ENCODE measurements around the gene STIP1.
"Not testable (repeated sequence)": the region's sequence is repeated elsewhere in the genome, so short reads cannot be mapped to it uniquely, and the experiment has no call there.

STIP1 gene

GRCh38 chr11:64234647-64235379 is 48.8 kb downstream of the STIP1 start:
- DNase-seq (ENCODE audit: insufficient read length, low spot score): peak; percentile 33
- FAIRE-seq: no peak

- DNase-seq (ENCODE audit: insufficient read length, low spot score) (no peak), FAIRE-seq (no peak)
These were observed 49.6 kb downstream of the STIP1 start for GRCh38 chr11:64235437-64236161.

GRCh38 chr11:64237484-64237951 is 51.5 kb downstream of the STIP1 start:
- FAIRE-seq (no peak), DNase-seq (ENCODE audit: insufficient read length, low spot score) (no peak)

GRCh38 chr11:64238076-64238475 is 52.1 kb downstream of the STIP1 start:
- no peak for FAIRE-seq
- no peak for DNase-seq (ENCODE audit: insufficient read length, low spot score)

GRCh38 chr11:64238999-64239398 is 53.0 kb downstream of the STIP1 start:
- DNase-seq (ENCODE audit: insufficient read length, low spot score) (no peak), FAIRE-seq (no peak)

- DNase-seq (ENCODE audit: insufficient read length, low spot score): no peak
- FAIRE-seq: no peak
These were observed 53.9 kb downstream of the STIP1 start for GRCh38 chr11:64239662-64240434.

GRCh38 chr11:64240435-64241240 is 54.7 kb downstream of the STIP1 start, which contains the start of gene FKBP2:
TSS of gene FKBP2 (plus strand) at chr11:64241095. CDS start at chr11:64242388, 1,293 bp downstream.
- peak; percentile 64 for FAIRE-seq

GRCh38 chr11:64241241-64241490 is 55.2 kb downstream of the STIP1 start:
- no peak for DNase-seq (ENCODE audit: insufficient read length, low spot score)
- FAIRE-seq: no peak

More at GRCh38 chr11:64240435-64241240, 54.7 kb downstream of the STIP1 start, which contains the start of gene FKBP2:
- DNase-seq (ENCODE audit: insufficient read length, low spot score): peak; percentile 95

- peak; percentile 87 for DNase-seq (ENCODE audit: insufficient read length, low spot score)
- peak; percentile 64 for FAIRE-seq
These were observed 55.8 kb downstream of the STIP1 start for GRCh38 chr11:64241491-64242374.

GRCh38 chr11:64243236-64243854 is 57.4 kb downstream of the STIP1 start:
- DNase-seq (ENCODE audit: insufficient read length, low spot score) (no peak), FAIRE-seq (no peak)

GRCh38 chr11:64244107-64244506 is 58.1 kb downstream of the STIP1 start:
- DNase-seq (ENCODE audit: insufficient read length, low spot score) (no peak), FAIRE-seq (no peak)

GRCh38 chr11:64244966-64245365 is 59.0 kb downstream of the STIP1 start:
- no peak for DNase-seq (ENCODE audit: insufficient read length, low spot score)
- no peak for FAIRE-seq

- no peak for FAIRE-seq
- DNase-seq (ENCODE audit: insufficient read length, low spot score): no peak
These were observed 59.4 kb downstream of the STIP1 start for GRCh38 chr11:64245401-64245796.

- peak; percentile 71 for DNase-seq (ENCODE audit: insufficient read length, low spot score)
- no peak for FAIRE-seq
These were observed 60.0 kb downstream of the STIP1 start for GRCh38 chr11:64245797-64246620.

GRCh38 chr11:64246621-64246870 is 60.6 kb downstream of the STIP1 start:
- not testable (repeated sequence) for DNase-seq (ENCODE audit: insufficient read length, low spot score); FAIRE-seq

GRCh38 chr11:64246871-64247728 is 61.1 kb downstream of the STIP1 start, which contains the start of gene PPP1R14B:
TSS of gene PPP1R14B (minus strand) at chr11:64246943. CDS start at chr11:64246673, 270 bp downstream.
- DNase-seq (ENCODE audit: insufficient read length, low spot score) (peak; percentile 74), FAIRE-seq (peak; percentile 28)

GRCh38 chr11:64247729-64248531 is 62.0 kb downstream of the STIP1 start:
- FAIRE-seq (no peak), DNase-seq (ENCODE audit: insufficient read length, low spot score) (no peak)
